ENCODE data around the gene GIMD1.

DNA sequence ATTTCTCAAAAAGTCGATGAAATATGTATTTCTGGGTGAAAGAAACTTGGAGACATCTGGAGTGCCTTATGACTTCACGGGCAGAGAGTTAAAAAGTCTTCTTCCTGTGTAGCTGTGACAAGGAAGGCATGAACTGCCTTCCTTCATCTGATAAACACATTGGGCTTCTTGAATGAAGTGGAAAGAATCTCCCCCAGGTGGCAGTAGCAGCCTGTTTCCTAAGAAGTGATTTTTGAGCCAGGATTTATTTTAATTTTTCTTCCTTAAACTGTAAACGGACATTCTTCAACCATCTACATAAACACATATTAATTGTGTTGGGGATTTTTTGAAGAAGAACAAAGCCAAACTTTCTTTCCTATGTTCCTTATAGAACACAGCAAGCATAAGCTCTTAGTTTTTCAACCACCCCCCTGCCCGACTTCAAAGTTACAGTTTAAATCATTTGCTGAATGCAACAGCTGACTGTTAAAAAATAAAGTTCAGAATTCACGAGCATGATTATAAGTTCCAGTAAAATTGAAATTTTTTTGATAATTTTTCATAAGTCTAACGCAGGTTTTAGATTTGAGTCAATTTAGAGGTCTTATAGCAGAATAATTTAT, 980 bp upstream of the GIMD1 start:
- TF ChIP-seq EZH2phosphoT487 (IDR thresholded peaks at IDR 0.05; ENCODE audit: borderline replicate concordance, low read depth), result no peak
- TF ChIP-seq, protein P1, sequence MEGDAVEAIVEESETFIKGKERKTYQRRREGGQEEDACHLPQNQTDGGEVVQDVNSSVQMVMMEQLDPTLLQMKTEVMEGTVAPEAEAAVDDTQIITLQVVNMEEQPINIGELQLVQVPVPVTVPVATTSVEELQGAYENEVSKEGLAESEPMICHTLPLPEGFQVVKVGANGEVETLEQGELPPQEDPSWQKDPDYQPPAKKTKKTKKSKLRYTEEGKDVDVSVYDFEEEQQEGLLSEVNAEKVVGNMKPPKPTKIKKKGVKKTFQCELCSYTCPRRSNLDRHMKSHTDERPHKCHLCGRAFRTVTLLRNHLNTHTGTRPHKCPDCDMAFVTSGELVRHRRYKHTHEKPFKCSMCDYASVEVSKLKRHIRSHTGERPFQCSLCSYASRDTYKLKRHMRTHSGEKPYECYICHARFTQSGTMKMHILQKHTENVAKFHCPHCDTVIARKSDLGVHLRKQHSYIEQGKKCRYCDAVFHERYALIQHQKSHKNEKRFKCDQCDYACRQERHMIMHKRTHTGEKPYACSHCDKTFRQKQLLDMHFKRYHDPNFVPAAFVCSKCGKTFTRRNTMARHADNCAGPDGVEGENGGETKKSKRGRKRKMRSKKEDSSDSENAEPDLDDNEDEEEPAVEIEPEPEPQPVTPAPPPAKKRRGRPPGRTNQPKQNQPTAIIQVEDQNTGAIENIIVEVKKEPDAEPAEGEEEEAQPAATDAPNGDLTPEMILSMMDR (IDR thresholded peaks at IDR 0.05), result peak; percentile 82
- TF ChIP-seq, protein P2, sequence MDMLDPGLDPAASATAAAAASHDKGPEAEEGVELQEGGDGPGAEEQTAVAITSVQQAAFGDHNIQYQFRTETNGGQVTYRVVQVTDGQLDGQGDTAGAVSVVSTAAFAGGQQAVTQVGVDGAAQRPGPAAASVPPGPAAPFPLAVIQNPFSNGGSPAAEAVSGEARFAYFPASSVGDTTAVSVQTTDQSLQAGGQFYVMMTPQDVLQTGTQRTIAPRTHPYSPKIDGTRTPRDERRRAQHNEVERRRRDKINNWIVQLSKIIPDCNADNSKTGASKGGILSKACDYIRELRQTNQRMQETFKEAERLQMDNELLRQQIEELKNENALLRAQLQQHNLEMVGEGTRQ (IDR thresholded peaks at IDR 0.05; ENCODE audit: borderline replicate concordance, low read depth, low read length), result no peak
- TF ChIP-seq, protein P3, sequence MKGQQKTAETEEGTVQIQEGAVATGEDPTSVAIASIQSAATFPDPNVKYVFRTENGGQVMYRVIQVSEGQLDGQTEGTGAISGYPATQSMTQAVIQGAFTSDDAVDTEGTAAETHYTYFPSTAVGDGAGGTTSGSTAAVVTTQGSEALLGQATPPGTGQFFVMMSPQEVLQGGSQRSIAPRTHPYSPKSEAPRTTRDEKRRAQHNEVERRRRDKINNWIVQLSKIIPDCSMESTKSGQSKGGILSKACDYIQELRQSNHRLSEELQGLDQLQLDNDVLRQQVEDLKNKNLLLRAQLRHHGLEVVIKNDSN (IDR thresholded peaks at IDR 0.05; ENCODE audit: borderline replicate concordance, low read depth), result no peak

All from SK-N-SH (cell line).